ENCODE measurements around the gene ATXN10.

- TF ChIP-seq FOXA1 (IDR thresholded peaks at IDR 0.05), result no peak
- no peak for TF ChIP-seq FOXA1 (CRISPR knock-in tag; IDR thresholded peaks at IDR 0.05)
- no peak for TF ChIP-seq CTCF (CRISPR knock-in tag; IDR thresholded peaks at IDR 0.05)
- TF ChIP-seq ZFX (CRISPR knock-in tag; IDR thresholded peaks at IDR 0.05; ENCODE audit: low read depth), result no peak
- no peak for TF ChIP-seq ZNF740 (CRISPR knock-in tag; IDR thresholded peaks at IDR 0.05)
- no peak for TF ChIP-seq DPF2 (CRISPR knock-in tag; IDR thresholded peaks at IDR 0.05; ENCODE audit: borderline replicate concordance, low read depth)
- no peak for TF ChIP-seq ETV6 (CRISPR knock-in tag; conservative IDR thresholded peaks at IDR 0.05)
- no peak for TF ChIP-seq PTBP1 (IDR thresholded peaks at IDR 0.05; ENCODE audit: low read depth, low read length, poor library complexity, severe bottlenecking)
- no peak for TF ChIP-seq POLR2A (IDR thresholded peaks at IDR 0.05; ENCODE audit: insufficient read depth in 1 of 2, low read depth in 2 of 2, low read length in 2 of 2)
- no peak for TF ChIP-seq RFX3 (CRISPR knock-in tag; IDR thresholded peaks at IDR 0.05)
- TF ChIP-seq CEBPB (IDR thresholded peaks at IDR 0.05; ENCODE audit: borderline replicate concordance, low read depth, low read length), result no peak
Observed at GRCh38 chr22:45754822-45755221, 83.2 kb downstream of the ATXN10 start.

Data from HepG2 (cell line).